ENCODE measurements around the gene NUDT16.

DNA sequence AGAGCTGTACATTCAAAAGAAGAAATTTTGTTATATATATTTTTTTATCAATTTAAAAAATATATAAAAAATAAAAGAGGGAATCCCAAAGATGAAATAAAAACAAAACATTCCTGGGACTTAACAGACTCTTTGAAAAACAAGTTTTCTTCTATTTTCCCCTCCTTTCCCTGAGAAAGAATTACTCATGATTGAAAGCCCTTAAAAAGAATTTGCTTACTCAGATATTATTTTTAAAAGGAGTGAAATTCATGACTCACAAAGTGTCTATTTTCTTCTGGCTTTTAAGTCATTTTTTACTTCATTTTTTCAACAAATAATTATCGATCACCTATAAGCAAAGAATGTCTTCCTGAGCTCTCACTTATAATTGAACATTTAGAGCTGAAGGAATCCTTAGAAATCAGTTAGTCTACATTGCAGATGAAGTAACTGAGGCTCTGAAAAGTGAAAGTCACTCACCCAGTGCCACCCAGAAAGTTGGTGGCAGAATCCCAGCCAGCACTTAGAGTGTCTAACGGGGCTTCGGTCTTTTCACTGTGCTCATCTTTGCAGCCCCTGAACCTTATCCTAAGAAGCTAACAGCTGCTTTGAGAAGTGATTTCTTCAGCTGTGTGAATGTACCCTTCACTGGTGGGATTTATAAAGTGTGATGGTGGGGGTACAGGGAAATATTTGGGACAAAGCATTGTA, 42.5 kb upstream of the NUDT16 start:
- TF ChIP-seq EZH2phosphoT487 (IDR thresholded peaks at IDR 0.05; ENCODE audit: insufficient read depth, low read depth) (no peak), EZH2 (IDR thresholded peaks at IDR 0.05; ENCODE audit: insufficient read depth, poor library complexity, severe bottlenecking) (no peak)
